Measurements from ENCODE around the gene LRP11.
"Not testable (repeated sequence)": the region's sequence is repeated elsewhere in the genome, so short reads cannot be mapped to it uniquely, and the experiment has no call there.

The LRP11 gene

DNA sequence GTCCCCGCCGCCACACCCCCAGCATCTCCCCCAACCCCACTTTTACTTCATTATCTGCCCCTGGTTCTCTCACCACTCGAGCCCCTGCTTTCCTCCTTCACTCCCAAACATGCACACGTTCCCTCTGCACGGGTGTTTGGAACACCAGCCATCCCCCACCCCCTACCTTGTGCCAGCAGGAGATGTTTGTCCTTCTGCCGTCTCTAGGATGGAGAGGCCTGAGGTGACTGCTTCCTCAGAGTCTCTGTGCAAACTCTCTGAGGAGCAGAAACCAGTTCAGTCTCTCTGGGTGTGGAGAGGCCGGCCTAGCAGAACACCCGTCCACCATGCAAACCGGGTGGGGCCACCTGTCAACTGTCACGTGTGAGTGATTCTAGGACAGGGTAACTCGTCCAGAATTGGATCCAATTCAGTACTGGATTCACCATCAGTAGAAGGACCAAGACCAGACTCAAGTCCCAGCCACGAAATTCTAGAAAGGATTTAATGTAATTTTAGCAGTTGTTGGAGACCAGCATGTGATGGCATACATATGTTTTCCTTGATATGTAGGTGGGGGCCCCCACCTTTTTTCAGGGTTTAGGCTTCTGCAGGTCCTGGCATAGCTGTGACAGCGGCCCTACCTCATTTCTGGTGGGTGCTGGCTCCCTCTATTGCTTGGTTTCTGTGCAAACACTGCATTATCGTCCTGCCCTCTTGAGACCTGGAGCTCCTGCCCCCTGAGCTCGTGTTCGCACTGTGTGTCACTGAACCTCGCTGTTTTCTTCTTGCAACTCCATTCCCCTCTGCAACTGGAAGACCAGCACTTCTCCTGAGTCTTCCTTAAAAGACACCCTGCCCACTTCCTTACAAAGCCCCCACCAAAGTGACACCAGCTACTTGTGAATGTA is 33.9 kb upstream of the LRP11 start, which contains the start of gene RAET1E:
Gene RAET1E (minus strand): TSS at position 259 of the 890 bp plus-strand sequence. CDS start 7,212 bp downstream, outside the sequence.
- DNase-seq (ENCODE audit: low read depth in 3 of 3), result no peak

DNA sequence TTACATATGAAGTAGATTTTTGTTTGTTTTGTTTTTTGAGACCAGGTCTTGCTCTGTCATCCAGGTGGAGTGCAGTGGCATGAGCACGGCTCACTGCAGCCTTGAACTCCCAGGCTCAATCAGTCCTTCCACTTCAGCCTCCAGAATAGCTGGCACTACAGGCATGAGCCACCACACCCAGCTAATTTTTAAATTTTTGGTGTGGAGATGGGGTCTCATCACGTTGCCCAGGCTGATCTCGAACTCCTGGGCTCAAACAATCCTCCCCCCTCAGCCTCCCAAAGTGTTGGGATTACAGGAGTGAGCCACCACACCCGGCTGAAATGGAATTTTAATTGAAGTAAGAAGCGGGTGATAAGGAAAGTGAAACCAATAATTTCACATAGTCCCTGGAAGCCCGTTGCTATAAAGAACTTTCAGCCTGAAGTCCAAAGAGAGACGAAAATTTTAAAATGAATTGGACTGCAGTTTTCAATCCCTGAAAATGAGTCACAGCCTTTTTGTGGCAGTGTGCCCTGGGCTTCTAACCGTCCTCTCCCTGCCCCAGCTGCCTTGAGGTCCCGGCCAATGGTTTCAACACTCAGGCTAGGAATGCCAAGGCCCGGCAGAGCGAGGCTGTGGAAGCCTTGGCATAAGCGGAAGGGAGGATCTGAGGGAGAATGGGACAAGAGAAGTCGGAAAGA is 33.0 kb upstream of the LRP11 start:
- DNase-seq (ENCODE audit: low read depth in 3 of 3), result no peak

DNA sequence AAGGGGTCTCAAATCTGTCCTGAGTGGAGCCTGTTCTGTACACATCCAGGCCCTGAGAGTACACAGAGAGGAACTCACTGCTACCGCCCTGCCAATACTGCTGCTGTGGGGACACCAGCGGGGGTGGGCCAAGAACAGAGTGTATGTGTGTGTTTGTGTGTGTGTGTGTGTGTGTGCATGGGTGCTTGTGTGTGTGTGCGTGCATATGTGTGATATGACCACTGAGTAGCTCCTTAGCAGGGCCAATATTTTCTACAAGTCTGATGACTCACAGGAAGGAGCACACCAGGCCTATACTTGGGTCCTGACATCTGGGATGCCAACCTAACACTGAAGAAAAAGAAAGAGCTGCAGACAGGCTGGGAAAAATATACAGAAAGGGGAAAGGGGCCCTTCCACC is 32.3 kb upstream of the LRP11 start:
- DNase-seq (ENCODE audit: low read depth in 3 of 3), result no peak

DNA sequence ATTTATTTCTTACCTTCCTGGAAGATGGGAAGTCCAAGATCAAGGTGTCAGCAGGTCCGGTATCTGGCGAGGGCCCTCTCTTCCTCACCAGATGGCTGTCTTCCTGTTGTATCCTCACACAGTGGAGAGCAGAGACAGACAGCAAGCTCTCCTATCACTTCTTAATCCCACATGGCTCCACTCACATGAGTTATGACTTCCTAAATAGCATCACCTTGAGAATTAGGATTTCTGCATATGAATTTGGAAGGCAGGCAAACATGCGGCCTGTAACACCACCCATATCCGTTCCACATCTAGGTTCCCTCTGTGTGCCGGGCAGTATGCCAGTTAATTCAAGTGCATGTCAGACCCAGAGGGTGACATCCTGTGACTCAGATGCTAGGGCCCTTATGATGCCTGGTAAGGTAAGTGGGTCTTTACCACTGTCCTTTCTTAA is 31.7 kb upstream of the LRP11 start:
- peak in 2 of 3 donors; percentile 4 to 11 for DNase-seq (ENCODE audit: low read depth in 3 of 3)

DNA sequence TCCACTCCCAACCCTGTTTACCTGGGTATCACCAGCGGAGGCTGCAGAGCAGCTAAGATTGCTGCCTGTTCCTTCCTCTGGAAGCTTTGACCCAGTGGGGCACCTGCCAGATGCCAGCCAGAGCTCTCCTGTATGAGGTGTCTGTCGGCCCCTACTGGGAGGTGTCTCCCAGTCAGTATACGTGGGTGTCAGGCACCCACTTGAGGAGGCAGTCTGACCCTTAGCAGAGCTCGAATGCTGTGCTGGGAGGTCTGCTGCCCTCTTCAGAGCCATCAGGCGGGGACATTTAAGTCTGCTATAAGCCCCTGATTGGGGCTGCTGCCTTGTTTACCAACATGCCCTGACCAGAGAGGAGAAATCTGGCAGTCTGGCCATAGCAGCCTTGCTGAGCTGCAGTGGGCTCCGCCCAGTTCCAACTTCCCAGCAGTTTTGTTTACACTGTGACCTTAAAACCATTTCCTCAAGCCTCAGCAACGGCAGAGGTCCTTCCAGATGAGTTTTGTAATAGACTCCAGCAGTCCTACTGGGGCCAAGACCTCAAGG is 31.0 kb upstream of the LRP11 start:
- DNase-seq (ENCODE audit: low read depth in 3 of 3), result no peak

DNA sequence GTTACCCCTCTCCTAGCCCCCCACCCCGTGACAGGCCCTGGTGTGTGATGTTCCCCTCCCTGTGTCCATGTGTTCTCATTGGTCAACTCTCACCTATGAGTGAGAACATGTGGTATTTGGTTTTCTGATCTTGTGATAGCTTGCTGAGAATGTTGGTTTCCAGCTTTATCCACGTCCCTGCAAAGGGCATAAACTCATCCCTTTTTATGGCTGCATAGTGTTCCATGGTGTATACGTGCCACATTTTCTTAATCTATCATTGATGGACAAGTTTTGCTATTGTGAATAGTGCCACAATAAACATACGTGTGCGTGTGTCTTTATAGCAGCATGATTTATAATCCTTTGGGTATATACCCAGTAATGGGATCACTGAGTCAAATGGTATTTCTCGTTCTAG is 27.7 kb upstream of the LRP11 start:
- DNase-seq (ENCODE audit: low read depth in 3 of 3), result not testable (repeated sequence)

DNA sequence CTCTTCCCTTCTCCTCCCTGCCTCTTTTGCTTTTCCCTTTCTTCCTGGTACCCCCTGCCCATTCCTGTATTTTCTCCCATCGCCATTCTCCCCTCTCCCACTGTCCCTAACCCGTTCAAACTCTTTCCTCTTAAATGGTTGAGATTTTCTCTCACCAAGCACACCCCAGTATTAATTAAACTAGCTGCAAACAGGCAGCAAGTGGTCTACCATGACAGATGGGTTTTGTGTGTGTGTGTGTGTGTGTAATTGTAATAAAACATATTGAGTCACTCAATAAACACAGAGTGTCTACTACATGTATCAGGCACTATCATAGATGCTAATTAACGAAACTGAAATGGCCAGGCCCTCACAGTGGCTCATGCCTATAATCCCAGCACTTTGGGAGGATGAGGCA is 27.1 kb upstream of the LRP11 start:
- DNase-seq (ENCODE audit: low read depth in 3 of 3), result no peak

DNA sequence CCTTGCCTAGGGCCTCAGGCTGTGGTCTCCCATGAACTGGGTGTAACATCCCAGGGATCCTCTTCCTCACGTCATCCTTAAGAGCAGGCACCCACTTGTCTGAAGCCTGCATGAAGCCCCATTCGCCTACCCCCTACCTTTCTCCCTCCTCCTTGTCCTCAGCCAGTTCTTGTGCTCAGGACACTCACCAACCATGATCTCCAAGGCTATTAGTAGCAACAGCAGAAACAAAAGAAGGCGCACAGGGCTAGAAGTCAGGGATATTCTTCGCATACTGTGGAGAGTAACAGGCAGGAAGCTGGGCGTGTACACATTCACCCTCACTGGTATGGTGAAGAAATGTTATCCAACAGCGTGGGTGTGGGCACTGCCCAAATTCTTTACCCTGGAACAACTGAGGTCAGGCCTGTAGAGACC is 26.5 kb upstream of the LRP11 start:
- no peak for DNase-seq (ENCODE audit: low read depth in 3 of 3)

DNA sequence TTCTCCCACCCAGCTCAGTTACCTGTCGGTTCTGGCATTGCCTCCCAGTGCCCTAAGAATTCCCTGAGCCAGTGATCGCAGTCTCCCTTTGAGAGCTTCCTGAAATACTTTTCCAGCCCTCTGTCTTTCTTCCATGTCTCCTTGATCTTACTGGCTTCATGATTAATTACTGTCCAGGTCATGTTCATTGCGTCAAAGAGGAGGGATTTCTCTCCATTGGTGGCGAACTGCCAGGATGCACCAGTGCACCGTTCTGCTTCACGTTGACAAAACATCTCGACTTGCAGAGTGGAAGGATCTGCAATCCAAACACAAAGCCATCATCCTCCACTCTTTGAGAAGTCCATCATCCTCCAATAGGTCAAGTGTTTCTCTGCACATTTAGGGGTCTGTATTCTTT is 25.2 kb upstream of the LRP11 start:
- no peak for DNase-seq (ENCODE audit: low read depth in 3 of 3)

DNA sequence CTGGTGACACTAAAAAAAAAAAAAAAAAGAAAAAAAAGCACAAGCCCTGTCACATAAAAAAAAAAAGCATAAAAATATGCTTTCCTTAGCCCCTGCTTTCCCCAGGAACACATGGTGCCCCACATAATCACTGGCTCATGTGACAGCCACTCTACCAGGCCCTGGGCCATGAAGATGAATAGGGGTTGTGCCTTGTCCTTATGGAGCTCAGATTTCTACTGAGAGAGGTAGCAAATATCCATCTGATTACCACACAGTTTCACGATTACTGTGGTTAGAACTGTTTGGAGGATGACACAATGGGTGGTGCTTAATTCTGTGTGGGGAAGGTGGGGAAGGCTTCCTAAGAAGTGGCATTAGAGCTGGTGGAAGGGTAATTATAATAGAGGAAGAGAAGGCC is 24.5 kb upstream of the LRP11 start:
- no peak for DNase-seq (ENCODE audit: low read depth in 3 of 3)

DNA sequence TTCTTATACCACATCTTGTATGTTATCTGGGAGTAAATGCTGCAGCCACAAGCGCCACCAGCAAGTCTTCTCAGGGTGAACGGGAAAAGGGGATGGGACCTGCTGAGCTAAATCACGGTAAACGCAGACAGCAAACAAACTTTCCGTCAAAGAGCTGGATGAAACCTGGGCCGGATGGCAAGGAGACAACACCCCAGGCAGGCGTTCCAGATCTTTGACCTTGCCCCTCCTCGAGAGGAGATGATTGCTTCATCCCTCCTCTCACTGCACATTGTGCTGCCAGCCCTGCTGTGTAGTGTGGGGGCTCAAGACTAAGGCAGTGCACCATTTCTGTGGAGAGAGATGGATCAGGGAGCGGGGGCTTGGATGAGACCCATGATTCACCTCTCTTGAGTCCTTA is 23.9 kb upstream of the LRP11 start:
- DNase-seq (ENCODE audit: low read depth in 3 of 3), result no peak

DNA sequence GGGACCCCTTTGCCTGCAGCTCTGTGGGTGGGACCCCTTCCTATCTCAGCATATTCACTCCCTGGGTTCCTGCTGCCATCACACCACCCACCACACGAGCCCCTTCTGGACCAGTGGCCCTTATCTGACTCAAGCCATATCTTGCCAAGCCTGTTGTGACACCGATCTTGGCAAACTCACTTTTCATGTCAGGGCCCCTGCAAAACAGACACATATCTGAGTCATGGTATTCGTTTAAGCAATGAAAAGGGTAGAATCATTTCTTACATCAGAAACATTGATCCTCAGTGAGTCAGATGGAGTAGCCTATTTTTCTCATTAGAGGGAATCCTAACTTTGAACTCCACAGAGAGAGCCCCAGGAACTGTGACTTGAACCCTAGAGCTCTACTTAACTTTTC is 23.2 kb upstream of the LRP11 start:
- DNase-seq (ENCODE audit: low read depth in 3 of 3), result no peak

DNA sequence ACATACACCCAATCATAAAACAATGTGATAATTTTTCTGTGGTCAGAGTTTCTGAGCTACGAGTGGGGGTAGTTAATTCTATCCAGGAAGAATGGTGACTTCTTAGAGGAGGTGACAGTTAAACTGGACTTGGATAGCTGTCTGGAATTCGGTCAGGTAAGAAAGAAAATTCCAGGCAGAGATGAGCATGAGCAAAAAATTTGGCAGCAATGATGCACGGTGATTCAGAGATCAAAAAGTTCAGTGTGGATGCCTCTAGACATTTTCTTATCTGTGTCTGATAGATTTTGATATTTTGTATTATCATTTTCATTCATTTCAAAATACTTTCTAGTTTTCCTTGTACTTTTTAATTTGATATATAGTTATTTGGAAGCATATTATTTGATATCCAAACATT is 21.7 kb upstream of the LRP11 start:
- no peak for DNase-seq (ENCODE audit: low read depth in 3 of 3)

DNA sequence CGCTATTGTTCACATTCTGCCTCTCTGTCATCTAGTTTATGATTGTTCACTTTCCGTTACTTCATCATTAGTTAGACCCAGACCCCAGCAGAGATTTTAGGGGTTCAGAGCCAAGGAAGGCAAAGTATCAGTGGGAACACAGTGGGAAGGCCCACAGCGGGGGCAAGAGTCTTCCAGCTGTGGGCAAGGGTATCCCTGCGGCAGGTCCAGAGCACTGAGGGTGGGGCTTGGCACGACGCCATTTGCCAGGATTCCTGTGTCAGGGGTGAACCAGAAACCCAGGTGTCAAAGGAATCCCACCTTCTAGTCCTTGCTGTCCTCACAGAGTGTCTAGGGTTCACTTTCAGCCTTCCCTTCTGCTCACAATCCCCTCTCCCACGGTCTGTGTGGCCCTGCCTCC is 20.5 kb upstream of the LRP11 start:
- no peak for DNase-seq (ENCODE audit: low read depth in 3 of 3)

DNA sequence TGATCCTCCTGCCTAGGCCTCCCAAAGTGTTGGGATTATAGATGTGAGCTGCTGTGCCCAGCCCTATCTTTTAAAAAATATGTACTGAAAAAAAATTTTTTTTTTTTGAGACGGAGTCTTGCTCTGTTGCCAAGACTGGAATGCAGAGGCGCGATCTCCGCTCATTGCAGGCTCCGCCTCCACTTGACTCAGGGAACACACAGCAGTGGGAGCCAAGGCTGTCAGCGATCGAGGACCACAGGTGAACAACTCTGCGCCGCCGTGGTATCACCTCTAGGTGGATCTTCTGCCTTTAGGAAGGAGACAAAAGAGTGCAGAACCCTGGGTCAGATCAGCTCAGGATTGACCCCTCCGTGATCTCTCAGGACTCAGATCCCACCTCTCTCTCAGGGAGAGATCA is 20.1 kb upstream of the LRP11 start:
- DNase-seq (ENCODE audit: low read depth in 3 of 3), result no peak

DNA sequence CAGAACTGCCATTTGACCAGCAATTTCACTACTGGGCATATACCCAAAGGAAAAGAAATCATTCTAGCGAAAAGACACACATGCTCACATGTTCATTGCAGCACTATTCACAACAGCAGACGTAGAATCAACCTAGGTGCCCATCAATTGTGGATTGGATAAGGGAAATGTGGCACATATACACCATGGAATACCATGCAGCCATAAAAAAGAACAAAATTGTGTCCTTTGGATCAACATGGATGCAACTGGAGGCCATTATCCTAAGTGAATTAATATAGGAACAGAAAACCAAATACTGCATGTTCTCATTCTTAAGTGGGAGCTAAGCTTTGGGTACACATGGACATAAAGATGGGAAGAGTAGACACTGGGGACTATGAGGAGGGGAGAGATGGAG is 17.7 kb upstream of the LRP11 start:
- no peak for DNase-seq (ENCODE audit: low read depth in 3 of 3)

DNA sequence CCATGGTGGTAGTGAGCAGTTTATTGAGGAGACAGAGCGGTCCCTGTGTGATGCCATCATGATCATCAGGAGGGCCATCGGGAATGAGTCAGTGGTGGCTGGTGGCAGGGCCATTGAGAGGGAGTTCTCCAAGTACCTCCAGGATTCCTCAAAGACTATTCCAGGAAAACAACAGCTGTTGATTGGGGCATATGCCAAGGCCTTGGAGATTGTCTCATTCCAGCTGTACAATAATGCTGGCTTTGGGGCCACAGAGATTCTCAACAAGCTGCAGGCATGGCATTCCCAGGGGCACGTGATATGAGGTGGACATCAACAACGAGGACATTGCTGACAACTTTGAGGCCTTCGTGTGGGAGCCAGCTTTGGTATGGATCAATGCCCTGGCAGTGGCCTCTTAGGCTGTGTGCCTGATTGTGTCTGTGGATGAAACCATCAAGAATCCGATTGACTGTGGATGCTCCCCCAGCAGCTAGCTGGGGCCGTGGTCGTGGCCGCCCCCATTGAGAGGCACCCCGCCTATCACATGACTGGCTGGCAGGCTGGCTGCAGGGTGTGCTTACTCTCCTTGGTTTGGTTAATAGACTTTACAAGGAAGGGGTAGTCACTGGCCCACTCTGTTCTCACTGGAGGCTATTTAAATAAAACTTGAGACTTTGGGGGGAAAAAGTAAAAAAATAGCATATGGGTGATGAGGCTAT is 17.1 kb upstream of the LRP11 start:
- DNase-seq (ENCODE audit: low read depth in 3 of 3), result no peak

DNA sequence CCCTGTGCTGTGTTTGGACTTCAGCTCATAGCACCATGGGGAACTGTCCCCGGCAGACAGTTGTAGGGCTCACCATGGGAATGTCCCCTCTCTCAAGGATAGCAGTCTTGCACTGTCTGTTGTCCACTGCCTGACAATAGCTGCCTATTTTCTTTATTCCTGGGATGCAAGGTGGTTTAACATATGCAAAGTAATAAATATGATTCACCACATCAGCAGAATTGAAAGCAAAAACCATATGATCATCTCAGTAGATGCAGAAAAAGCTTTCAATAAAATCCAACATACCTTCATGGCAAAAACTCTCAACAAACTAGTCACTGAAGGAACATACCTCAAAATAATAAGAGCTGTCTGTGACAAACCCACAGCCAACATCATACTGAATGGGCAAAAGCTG is 13.5 kb upstream of the LRP11 start:
- no peak for DNase-seq (ENCODE audit: low read depth in 3 of 3)

DNA sequence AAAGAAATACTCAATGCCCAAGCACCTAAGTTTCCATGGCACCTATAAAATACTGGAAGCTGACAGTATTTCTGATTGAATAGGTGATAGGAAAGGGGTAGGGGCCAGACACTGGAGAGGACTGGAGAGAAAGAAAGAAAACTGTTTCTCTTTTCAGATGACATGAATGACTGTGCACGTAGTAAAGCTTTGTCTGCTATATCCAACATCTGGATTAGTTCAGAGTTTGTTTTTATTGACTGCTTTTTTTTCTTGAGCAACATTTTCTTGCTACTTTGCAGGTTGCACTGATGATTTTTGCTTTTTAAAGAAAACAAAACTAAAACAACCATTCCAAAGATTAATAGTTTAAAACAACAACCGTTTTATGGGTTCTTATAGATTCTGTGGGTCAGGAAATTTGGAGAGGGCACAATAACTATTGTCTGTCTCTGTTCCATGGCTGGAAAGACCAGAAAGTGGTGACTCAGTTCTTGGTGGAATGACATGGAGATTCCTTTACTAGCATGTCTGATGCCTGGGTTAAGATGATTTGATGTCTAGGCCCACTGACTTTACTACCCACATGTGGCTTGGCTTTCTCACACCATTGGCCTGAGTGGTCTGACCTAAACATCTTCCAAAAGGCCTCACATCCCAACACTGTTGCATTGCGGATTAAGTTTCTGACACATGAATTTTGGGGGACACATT is 12.2 kb upstream of the LRP11 start:
- no peak for DNase-seq (ENCODE audit: low read depth in 3 of 3)

DNA sequence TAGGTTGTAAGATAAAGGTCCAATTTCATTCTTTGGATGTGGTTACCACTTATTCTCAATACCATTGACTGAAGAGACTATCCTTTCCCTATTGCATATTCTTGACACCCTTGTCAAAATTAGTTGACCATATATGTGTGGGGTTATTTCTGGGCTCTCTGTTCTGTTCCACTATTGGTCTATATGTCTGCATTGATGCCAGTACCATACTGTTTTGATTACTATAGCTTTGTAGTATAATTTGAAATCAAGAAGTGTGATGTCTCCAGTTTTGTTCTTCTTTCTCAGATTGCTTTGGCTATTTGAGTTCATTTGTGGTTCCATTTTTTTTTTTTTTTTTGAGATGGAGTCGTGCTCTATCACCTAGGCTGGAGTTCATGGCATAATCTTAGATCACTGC is 8.1 kb upstream of the LRP11 start:
- no peak for DNase-seq (ENCODE audit: low read depth in 3 of 3)

DNA sequence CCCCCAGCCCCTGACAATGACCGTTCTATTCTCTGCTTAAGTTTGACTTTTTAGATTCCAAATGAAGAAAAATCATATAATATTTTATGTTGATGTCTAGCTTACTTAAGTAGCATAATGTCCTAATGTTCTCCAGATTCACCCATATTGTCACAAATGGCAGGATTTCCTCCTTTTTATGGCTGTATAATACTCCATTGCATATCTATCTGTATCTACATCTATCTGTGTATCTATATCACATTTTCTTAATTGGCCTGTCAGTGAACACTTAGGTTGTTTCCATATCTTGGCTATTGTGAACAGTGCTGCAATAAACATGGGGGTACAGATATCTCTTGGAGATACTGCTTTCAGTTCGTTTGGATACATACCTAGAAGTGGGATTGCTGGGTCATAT is 7.0 kb upstream of the LRP11 start:
- no peak for DNase-seq (ENCODE audit: low read depth in 3 of 3)
